Measurements from ENCODE around the gene VIT. TPM values are rescaled to one million over a fixed set of nuclear protein-coding genes. Genes with fewer than 3 reads are reported as not detected.

Gene VIT
- total RNA-seq, 5 donors from 2014 or later (not counting 1 experiment from before 2014, with no cell fraction given), result 0.14 TPM; not detected in 4

- POLR2A ChIA-PET, result no interaction called here
- Mint-ChIP-seq H3K27me3 (peaks cover 0 to 10% of the 10 kb centered on the region in 2 donors), H3K27ac (no peak overlapping the region), H3K36me3 (no peaks in the 10 kb centered on the region), H3K4me1 (peaks cover 6 to 12% (median 8%) of the 10 kb centered on the region in 3 donors), H3K9me3 (peaks cover 0 to 7% (median 0%) of the 10 kb centered on the region in 3 donors), H3K4me3 (no peak overlapping the region)
- Histone ChIP-seq H3K36me3 (ENCODE audit: control insufficient read depth in 2 of 2, extremely low read depth in 1 of 2, insufficient read depth in 1 of 2, low read length in 1 of 2) (no peaks in the 10 kb centered on the region), H3K4me1 (ENCODE audit: control insufficient read depth in 1 of 2, extremely low read depth in 1 of 2, insufficient read depth in 2 of 2, low read length in 2 of 2) (peaks cover 0 to 10% of the 10 kb centered on the region in 2 experiments), H3K27ac (ENCODE audit: low read length) (no peak overlapping the region), H3K27me3 (replicated peaks in 1 of 2; ENCODE audit: control insufficient read depth in 2 of 2, extremely low read depth in 1 of 2, insufficient read depth in 2 of 2, low read length in 1 of 2) (peaks cover 0 to 2% of the 10 kb centered on the region in 2 experiments), H3K9me3 (no peaks in the 10 kb centered on the region), H3K4me3 (ENCODE audit: control insufficient read depth in 1 of 2, extremely low read depth in 1 of 2, low read length in 1 of 2) (no peak overlapping the region)
- no peak for DNase-seq
- ATAC-seq (replicated peaks in 1 of 4), result no peak
- CTCF ChIA-PET, result no interaction called here
- WGBS (ENCODE audit: insufficient coverage), result no CpG with 5 or more reads among the region's 2 CpGs
Measured at GRCh38 chr2:36834203-36834602, 137.7 kb downstream of the VIT start.

DNA sequence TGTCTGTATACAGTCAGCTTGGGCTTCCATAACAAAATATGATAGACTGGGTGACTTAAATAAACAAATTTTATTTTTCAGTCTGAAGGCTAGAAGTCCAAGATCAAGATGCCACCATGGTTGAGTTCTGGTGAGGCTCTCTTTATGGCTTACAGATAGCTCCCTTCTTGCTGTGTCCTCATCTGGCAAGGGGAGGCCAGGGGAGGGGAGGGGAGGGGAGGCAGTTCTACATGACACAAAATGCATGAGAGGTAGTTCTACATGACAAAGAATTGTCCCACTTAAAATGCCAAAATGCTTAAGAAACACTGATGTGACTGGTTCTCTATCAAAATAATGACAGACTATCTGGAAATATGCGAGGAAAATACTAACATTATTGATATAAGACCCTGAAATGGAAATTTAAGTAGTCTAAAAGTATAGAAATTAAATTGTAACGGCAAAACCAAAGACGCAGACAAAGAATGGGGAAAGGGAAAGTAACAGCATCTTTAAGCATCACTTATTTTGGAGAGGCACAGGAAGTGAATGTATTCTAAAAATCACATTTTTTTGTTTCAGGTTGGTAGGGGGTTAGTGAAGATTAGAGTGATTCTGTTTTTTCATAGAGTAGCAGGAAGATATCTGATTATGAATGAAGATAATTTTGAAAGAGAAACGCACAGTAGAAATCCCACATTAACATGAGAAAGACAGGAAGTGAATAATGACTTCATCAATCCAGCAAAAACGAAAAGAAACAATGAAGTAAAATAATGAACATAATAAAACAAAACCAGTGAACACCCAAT lies 138.4 kb downstream of the VIT start:
- Mint-ChIP-seq H3K9me3 (peaks cover 0 to 7% (median 0%) of the 10 kb centered on the region in 3 donors), H3K4me1 (peaks cover 6 to 12% (median 8%) of the 10 kb centered on the region in 3 donors), H3K4me3 (no peak overlapping the region), H3K36me3 (no peaks in the 10 kb centered on the region), H3K27me3 (peaks cover 0 to 10% of the 10 kb centered on the region in 2 donors), H3K27ac (peak overlapping the region in 1 of 2 donors; percentile 40)
- Histone ChIP-seq H3K27me3 (replicated peaks in 1 of 2; ENCODE audit: control insufficient read depth in 2 of 2, extremely low read depth in 1 of 2, insufficient read depth in 2 of 2, low read length in 1 of 2) (no peaks in the 10 kb centered on the region), H3K4me3 (ENCODE audit: control insufficient read depth in 1 of 2, extremely low read depth in 1 of 2, low read length in 1 of 2) (no peak overlapping the region), H3K4me1 (ENCODE audit: control insufficient read depth in 1 of 2, extremely low read depth in 1 of 2, insufficient read depth in 2 of 2, low read length in 2 of 2) (peaks cover 0 to 10% of the 10 kb centered on the region in 2 experiments), H3K36me3 (ENCODE audit: control insufficient read depth in 2 of 2, extremely low read depth in 1 of 2, insufficient read depth in 1 of 2, low read length in 1 of 2) (no peaks in the 10 kb centered on the region), H3K9me3 (no peaks in the 10 kb centered on the region), H3K27ac (ENCODE audit: low read length) (no peak overlapping the region)
- ATAC-seq (replicated peaks in 1 of 4) (peak in 1 of 4 experiments; percentile 34), DNase-seq (peak in 1 of 35 experiments; percentile 21)
- no CpG with 5 or more reads among the region's 5 CpGs for WGBS (ENCODE audit: insufficient coverage)
- CTCF ChIA-PET, result interaction anchor here in 1 of 2 donors (0.5 kb wide), 1 partner anchor 122 kb away, joined by 4 read pairs; no protein-coding TSS in a partner anchor
- POLR2A ChIA-PET, result no interaction called here

DNA sequence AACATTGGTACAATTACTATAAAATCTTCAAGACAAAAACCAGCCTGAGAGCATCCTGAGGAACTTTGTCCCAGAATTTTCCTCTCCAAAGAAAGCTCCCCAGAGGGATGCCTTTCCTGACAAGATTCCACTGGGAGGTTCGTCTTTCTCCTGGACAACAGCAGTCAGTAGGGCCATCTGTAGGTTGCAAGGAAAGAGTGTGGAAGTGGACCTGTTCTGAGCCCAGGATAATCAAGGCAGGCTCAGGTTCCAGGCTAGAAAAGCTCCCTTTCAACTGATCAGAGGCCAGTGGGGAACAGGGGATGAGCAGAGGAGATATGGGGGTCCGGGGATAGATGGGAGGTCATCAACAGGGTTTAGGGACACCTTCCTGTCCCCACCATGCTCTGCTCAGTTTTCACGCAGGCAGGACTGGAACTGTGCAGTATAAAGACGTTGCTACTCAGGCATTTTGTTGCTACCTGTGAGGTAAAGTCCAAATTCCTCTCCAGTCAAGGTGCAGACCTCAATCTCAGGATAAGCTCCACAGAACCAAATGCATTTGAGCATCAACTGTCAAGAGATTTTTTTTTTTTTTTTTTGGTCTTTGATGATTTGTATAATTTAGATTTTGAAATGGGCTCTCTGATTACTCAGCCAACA lies 143.6 kb downstream of the VIT start:
- no peak for ATAC-seq (replicated peaks in 1 of 4)

GRCh38 chr2:36843838-36844237 lies 147.3 kb downstream of the VIT start:
- H3K9me3 Mint-ChIP-seq, result no peaks in the 10 kb centered on the region
- DNase-seq, result no peak
- Histone ChIP-seq H3K27ac (ENCODE audit: low read length) (no peak overlapping the region), H3K9me3 (no peaks in the 10 kb centered on the region), H3K4me1 (ENCODE audit: control insufficient read depth in 1 of 2, extremely low read depth in 1 of 2, insufficient read depth in 2 of 2, low read length in 2 of 2) (no peaks in the 10 kb centered on the region), H3K36me3 (ENCODE audit: control insufficient read depth in 2 of 2, extremely low read depth in 1 of 2, insufficient read depth in 1 of 2, low read length in 1 of 2) (peaks cover 0 to 16% of the 10 kb centered on the region in 2 donors), H3K27me3 (replicated peaks in 1 of 2; ENCODE audit: control insufficient read depth in 2 of 2, extremely low read depth in 1 of 2, insufficient read depth in 2 of 2, low read length in 1 of 2) (no peaks in the 10 kb centered on the region), H3K4me3 (ENCODE audit: control insufficient read depth in 1 of 2, extremely low read depth in 1 of 2, low read length in 1 of 2) (no peak overlapping the region)
- H3K27me3 Mint-ChIP-seq, result no peaks in the 10 kb centered on the region
- H3K36me3 Mint-ChIP-seq, result peaks cover 32% of the 10 kb centered on the region
- CTCF ChIA-PET, result no interaction called here
- no peaks in the 10 kb centered on the region for H3K4me1 Mint-ChIP-seq
- no peak for ATAC-seq (replicated peaks in 1 of 4)
- H3K4me3 Mint-ChIP-seq, result no peak overlapping the region
- H3K27ac Mint-ChIP-seq, result no peak overlapping the region
- POLR2A ChIA-PET, result no interaction called here

More for the DNA sequence above, 143.6 kb downstream of the VIT start:
- ChIA-PET POLR2A (interaction anchor here in 1 of 2 donors (0.6 kb wide), 1 partner anchor 891 kb away, joined by 3 read pairs; no protein-coding TSS in a partner anchor), CTCF (no interaction called here)
- Mint-ChIP-seq H3K4me3 (no peak overlapping the region), H3K27ac (no peak overlapping the region), H3K27me3 (no peaks in the 10 kb centered on the region), H3K4me1 (peaks cover 4 to 5% (median 5%) of the 10 kb centered on the region in 3 donors), H3K9me3 (no peaks in the 10 kb centered on the region), H3K36me3 (peaks cover 14% of the 10 kb centered on the region)
- H3K9me3 ChIP-seq, result no peaks in the 10 kb centered on the region
- no peak overlapping the region for H3K4me3 ChIP-seq (ENCODE audit: control insufficient read depth in 1 of 2, extremely low read depth in 1 of 2, low read length in 1 of 2)
- no peak overlapping the region for H3K27ac ChIP-seq (ENCODE audit: low read length)
- WGBS (ENCODE audit: insufficient coverage), result 92% methylated on average over 2 of the region's 4 CpGs
- H3K27me3 ChIP-seq (replicated peaks in 1 of 2; ENCODE audit: control insufficient read depth in 2 of 2, extremely low read depth in 1 of 2, insufficient read depth in 2 of 2, low read length in 1 of 2), result no peaks in the 10 kb centered on the region
- H3K4me1 ChIP-seq (ENCODE audit: control insufficient read depth in 1 of 2, extremely low read depth in 1 of 2, insufficient read depth in 2 of 2, low read length in 2 of 2), result peaks cover 0 to 2% of the 10 kb centered on the region in 2 experiments
- no peak for DNase-seq
- peaks cover 0 to 4% of the 10 kb centered on the region in 2 donors for H3K36me3 ChIP-seq (ENCODE audit: control insufficient read depth in 2 of 2, extremely low read depth in 1 of 2, insufficient read depth in 1 of 2, low read length in 1 of 2)

- Mint-ChIP-seq H3K9me3 (no peaks in the 10 kb centered on the region), H3K4me1 (no peaks in the 10 kb centered on the region), H3K4me3 (no peak overlapping the region), H3K27me3 (no peaks in the 10 kb centered on the region), H3K27ac (no peak overlapping the region), H3K36me3 (peaks cover 59% of the 10 kb centered on the region)
- WGBS (ENCODE audit: insufficient coverage), result 92% methylated on average over 2 of the region's 8 CpGs
- no peaks in the 10 kb centered on the region for H3K9me3 ChIP-seq
- ChIA-PET CTCF (no interaction called here), POLR2A (no interaction called here)
- ATAC-seq (replicated peaks in 1 of 4) (no peak), DNase-seq (no peak)
- no peaks in the 10 kb centered on the region for H3K27me3 ChIP-seq (replicated peaks in 1 of 2; ENCODE audit: control insufficient read depth in 2 of 2, extremely low read depth in 1 of 2, insufficient read depth in 2 of 2, low read length in 1 of 2)
- no peak overlapping the region for H3K4me3 ChIP-seq (ENCODE audit: control insufficient read depth in 1 of 2, extremely low read depth in 1 of 2, low read length in 1 of 2)
- no peak overlapping the region for H3K27ac ChIP-seq (ENCODE audit: low read length)
- H3K36me3 ChIP-seq (ENCODE audit: control insufficient read depth in 2 of 2, extremely low read depth in 1 of 2, insufficient read depth in 1 of 2, low read length in 1 of 2), result peaks cover 0 to 37% of the 10 kb centered on the region in 2 donors
- no peaks in the 10 kb centered on the region for H3K4me1 ChIP-seq (ENCODE audit: control insufficient read depth in 1 of 2, extremely low read depth in 1 of 2, insufficient read depth in 2 of 2, low read length in 2 of 2)
Measured at GRCh38 chr2:36849265-36849664, 152.8 kb downstream of the VIT start.

DNA sequence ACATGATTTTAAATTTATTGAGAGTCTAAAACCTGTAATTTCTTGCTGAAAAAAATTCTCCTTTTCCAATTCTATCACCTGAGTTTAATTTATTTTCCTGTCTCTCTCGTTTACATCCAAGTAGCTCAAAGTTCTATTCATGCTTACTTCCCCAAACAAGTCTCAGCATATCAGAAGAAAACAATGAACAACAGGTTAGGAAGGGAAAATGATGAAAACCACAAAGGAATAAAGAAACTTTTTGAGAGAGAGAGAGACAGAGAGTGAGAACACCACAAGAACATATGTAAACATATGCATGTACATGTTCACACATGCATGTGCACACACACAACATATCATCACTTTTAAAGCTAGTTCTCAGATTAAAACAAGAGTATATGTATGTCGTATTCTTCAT lies 157.7 kb downstream of the VIT start:
- no CpG with 5 or more reads among the region's 2 CpGs for WGBS (ENCODE audit: insufficient coverage)
- Mint-ChIP-seq H3K4me1 (peaks cover 0 to 5% (median 0%) of the 10 kb centered on the region in 3 donors), H3K9me3 (no peaks in the 10 kb centered on the region), H3K27me3 (no peaks in the 10 kb centered on the region), H3K36me3 (peaks cover 64% of the 10 kb centered on the region), H3K27ac (no peak overlapping the region), H3K4me3 (no peak overlapping the region)
- Histone ChIP-seq H3K27ac (ENCODE audit: low read length) (no peak overlapping the region), H3K36me3 (ENCODE audit: control insufficient read depth in 2 of 2, extremely low read depth in 1 of 2, insufficient read depth in 1 of 2, low read length in 1 of 2) (peaks cover 0 to 41% of the 10 kb centered on the region in 2 donors), H3K4me1 (ENCODE audit: control insufficient read depth in 1 of 2, extremely low read depth in 1 of 2, insufficient read depth in 2 of 2, low read length in 2 of 2) (no peaks in the 10 kb centered on the region), H3K27me3 (replicated peaks in 1 of 2; ENCODE audit: control insufficient read depth in 2 of 2, extremely low read depth in 1 of 2, insufficient read depth in 2 of 2, low read length in 1 of 2) (no peaks in the 10 kb centered on the region), H3K4me3 (ENCODE audit: control insufficient read depth in 1 of 2, extremely low read depth in 1 of 2, low read length in 1 of 2) (no peak overlapping the region), H3K9me3 (no peaks in the 10 kb centered on the region)
- ATAC-seq (replicated peaks in 1 of 4) (no peak), DNase-seq (no peak)
- CTCF ChIA-PET, result interaction anchor here in 1 of 2 donors (1.5 kb wide), 1 partner anchor 18 kb away, joined by 3 read pairs; no protein-coding TSS in a partner anchor
- POLR2A ChIA-PET, result no interaction called here
